SU-DHL-6 (cell line): ENCODE results near the gene IER5.

Experiments used
- CTCF ChIP-seq: fragments of 200-600 bp; sonication (generic); IDR thresholded peaks from one replicate; pipeline ENCODE4 v1.5.1; 2017; ENCODE audit warnings: antibody characterized with exemption, mild to moderate bottlenecking, low read length, moderate library complexity; ENCODE audit not compliant: insufficient read depth, poor library complexity, severe bottlenecking
- EZH2phosphoT487 ChIP-seq: fragments of 200-600 bp; sonication (generic), shearing (Covaris generic); conservative IDR thresholded peaks from 2 replicates; pipeline ENCODE4 v1.6.1; 2018; ENCODE audit warnings: mild to moderate bottlenecking, antibody characterized with exemption, low read length, moderate library complexity, mixed read lengths

- TF ChIP-seq CTCF (no peak), EZH2phosphoT487 (no peak)
These were observed 26.3 kb downstream of the IER5 start for GRCh38 chr1:181114574-181115367.
